GM12878 (cell line): ENCODE measurements around the gene FAM120A. TPM values are rescaled to one million over a fixed set of nuclear protein-coding genes. Genes with fewer than 3 reads are reported as not detected.

Experiments
- BMI1 ChIP-seq: fragments of 450-650 bp; IDR thresholded peaks from 2 replicates; pipeline ENCODE4 v1.6.1; 2016; ENCODE audit warnings: mild to moderate bottlenecking, moderate library complexity, borderline replicate concordance
- BRCA1 ChIP-seq: IDR thresholded peaks from 2 replicates; pipeline ENCODE4 v1.6.1; 2011; ENCODE audit warnings: low read depth, low read length, improper control_type of control experiment
- CBX3 ChIP-seq: fragments of 200-600 bp; sonication (generic); IDR thresholded peaks from 2 replicates; pipeline ENCODE4 v1.6.1; 2016; ENCODE audit warnings: low read depth, borderline replicate concordance
- CUX1 ChIP-seq: IDR thresholded peaks from 2 replicates; pipeline ENCODE4 v1.6.1; 2012; ENCODE audit warnings: improper control_type of control experiment, low read depth, low read length; ENCODE audit not compliant: insufficient replicate concordance
- EED ChIP-seq: sonication (generic); IDR thresholded peaks from 2 replicates; pipeline ENCODE4 v1.6.1; 2016; ENCODE audit warnings: antibody characterized with exemption, low read depth
- ESRRA ChIP-seq: IDR thresholded peaks from 2 replicates; pipeline ENCODE4 v1.6.1; 2012; ENCODE audit warnings: mild to moderate bottlenecking, low read length, improper control_type of control experiment
- IRF4 ChIP-seq: IDR thresholded peaks from 2 replicates; pipeline ENCODE4 v1.6.1; 2011; ENCODE audit warnings: low read depth, low read length
- MTA2 ChIP-seq: fragments of 450-650 bp; IDR thresholded peaks from 2 replicates; pipeline ENCODE4 v1.6.1; 2016; ENCODE audit warnings: low read depth, mild to moderate bottlenecking, moderate library complexity
- NRF1 ChIP-seq: conservative IDR thresholded peaks from 2 replicates; pipeline ENCODE4 v1.6.1; 2011; ENCODE audit warnings: mild to moderate bottlenecking, low read depth, low read length, improper control_type of control experiment
- POLR2AphosphoS5 ChIP-seq: IDR thresholded peaks from 2 replicates; pipeline ENCODE4 v1.6.1; 2011; ENCODE audit warnings: mild to moderate bottlenecking, low read length, inconsistent platforms
- POU2F2 ChIP-seq: IDR thresholded peaks from 3 replicates; pipeline ENCODE4 v1.6.1; 2011; ENCODE audit warnings: low read depth, mild to moderate bottlenecking, low read length, borderline replicate concordance
- RUNX3 ChIP-seq: IDR thresholded peaks from 2 replicates; pipeline ENCODE4 v1.6.1; 2012; ENCODE audit warnings: low read length, inconsistent platforms
- TBL1XR1 ChIP-seq: IDR thresholded peaks from 2 replicates; pipeline ENCODE4 v1.6.1; 2012; ENCODE audit warnings: low read depth, low read length, improper control_type of control experiment
- TCF7 ChIP-seq: IDR thresholded peaks from 2 replicates; pipeline ENCODE4 v1.6.1; 2014; ENCODE audit warnings: antibody characterized with exemption, borderline replicate concordance
- YY1 ChIP-seq: IDR thresholded peaks from 2 replicates; pipeline ENCODE4 v1.6.1; 2011; ENCODE audit warnings: low read depth, mild to moderate bottlenecking, low read length
- polyA plus RNA-seq, 11 experiments: library from polyadenylated mRNA; depleted of rRNA in 4 of 11; unstranded in 6 of 11; stranded (reverse) in 5 of 11; fragments of >200 nt; fragmentation: Nextera tagmentation in 4 of 11; fragmentation: Illumina TruSeq in 1 of 11; extraction: Ambion mirVana in 4 of 11; extraction: Trizol in 1 of 11; gene quantifications; 1 replicate in 1 of 11; 2 replicates in 10 of 11; pipeline versions ENCODE4 v1.2.1 to v1.2.3, GENCODE V29; 2011 to 2016; ENCODE audit warnings: inconsistent platforms in 2 of 11, missing spikeins in 2 of 11, low read depth in 1 of 11
- total RNA-seq, 4 experiments: library from RNA; depleted of rRNA in 3 of 4; stranded (reverse); fragments of >200 nt in 3 of 4; fragmentation: Illumina TruSeq in 1 of 4; extraction: Trizol in 1 of 4; gene quantifications; 2 replicates each; pipeline versions ENCODE4 v1.2.1 to v1.2.3, GENCODE V29; 2013 to 2021
- TF ChIP-seq, protein P1 (sequence below): fragments of 450-650 bp; formaldehyde crosslinking; IDR thresholded peaks from 2 replicates; pipeline ENCODE4 v1.4.0; 2022; ENCODE audit warnings: mild to moderate bottlenecking, moderate library complexity

The FAM120A gene
- total and polyA plus RNA-seq, 10 of the 15 experiments (the other 5 are each of a cell fraction or from before 2014, with no cell fraction given): 13.1 to 89.6 (median 52.5) TPM

DNA sequence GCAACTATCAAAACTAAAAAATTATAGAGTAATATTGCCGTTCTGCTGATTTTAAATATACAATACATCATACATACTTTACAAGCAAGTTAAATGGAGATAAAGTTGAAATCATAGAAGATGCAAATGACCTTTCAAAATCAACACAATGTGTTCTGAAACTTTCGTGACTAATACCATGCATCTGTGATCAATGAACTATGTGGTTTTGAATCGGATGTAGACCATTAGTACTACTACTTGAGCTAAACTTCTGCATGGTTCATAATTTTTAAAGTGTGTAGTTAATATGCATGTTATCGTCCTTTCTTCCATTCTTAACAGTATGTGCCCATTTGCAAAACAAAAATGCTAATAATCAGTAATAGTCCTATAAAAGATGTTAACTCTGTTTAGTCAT is 113.6 kb downstream of the FAM120A start (continued):
- TF ChIP-seq CUX1: peak; percentile 85
- no peak for TF ChIP-seq BMI1
- peak; percentile 82 for TF ChIP-seq RUNX3
- no peak for TF ChIP-seq POLR2AphosphoS5
- no peak for TF ChIP-seq POU2F2
- TF ChIP-seq MTA2: no peak
- TF ChIP-seq TBL1XR1: no peak
- TF ChIP-seq TCF7: 0 out of 2 replicates have a peak, but pooled peaks have one; percentile 8
- TF ChIP-seq IRF4: 0 out of 2 replicates have a peak, but pooled peaks have one; percentile 49
- TF ChIP-seq ESRRA: no peak
- no peak for TF ChIP-seq BRCA1
- no peak for TF ChIP-seq CBX3
- TF ChIP-seq, protein P1, sequence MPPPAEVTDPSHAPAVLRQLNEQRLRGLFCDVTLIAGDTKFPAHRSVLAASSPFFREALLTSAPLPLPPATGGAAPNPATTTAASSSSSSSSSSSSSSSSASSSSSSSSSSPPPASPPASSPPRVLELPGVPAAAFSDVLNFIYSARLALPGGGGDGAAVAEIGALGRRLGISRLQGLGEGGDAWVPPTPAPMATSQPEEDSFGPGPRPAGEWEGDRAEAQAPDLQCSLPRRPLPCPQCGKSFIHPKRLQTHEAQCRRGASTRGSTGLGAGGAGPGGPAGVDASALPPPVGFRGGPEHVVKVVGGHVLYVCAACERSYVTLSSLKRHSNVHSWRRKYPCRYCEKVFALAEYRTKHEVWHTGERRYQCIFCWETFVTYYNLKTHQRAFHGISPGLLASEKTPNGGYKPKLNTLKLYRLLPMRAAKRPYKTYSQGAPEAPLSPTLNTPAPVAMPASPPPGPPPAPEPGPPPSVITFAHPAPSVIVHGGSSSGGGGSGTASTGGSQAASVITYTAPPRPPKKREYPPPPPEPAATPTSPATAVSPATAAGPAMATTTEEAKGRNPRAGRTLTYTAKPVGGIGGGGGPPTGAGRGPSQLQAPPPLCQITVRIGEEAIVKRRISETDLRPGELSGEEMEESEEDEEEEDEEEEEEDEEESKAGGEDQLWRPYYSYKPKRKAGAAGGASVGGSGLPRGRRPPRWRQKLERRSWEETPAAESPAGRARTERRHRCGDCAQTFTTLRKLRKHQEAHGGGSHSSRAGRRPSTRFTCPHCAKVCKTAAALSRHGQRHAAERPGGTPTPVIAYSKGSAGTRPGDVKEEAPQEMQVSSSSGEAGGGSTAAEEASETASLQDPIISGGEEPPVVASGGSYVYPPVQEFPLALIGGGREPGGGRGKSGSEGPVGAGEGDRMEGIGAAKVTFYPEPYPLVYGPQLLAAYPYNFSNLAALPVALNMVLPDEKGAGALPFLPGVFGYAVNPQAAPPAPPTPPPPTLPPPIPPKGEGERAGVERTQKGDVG (CRISPR knock-in tag): no peak
- no peak for TF ChIP-seq YY1
- no peak for TF ChIP-seq EED
- TF ChIP-seq NRF1: no peak
